Measurements from ENCODE around the gene B3GAT3. TPM values are rescaled to one million over a fixed set of nuclear protein-coding genes. Genes with fewer than 3 reads are reported as not detected.
A peak's percentile ranks its signal among the peaks of the same experiment; 100 is the strongest.

The B3GAT3 gene
- polyA plus RNA-seq, 3 donors, result 18.5 to 44.9 (median 19.0) TPM

- H3K4me3 Mint-ChIP-seq, result no peak overlapping the region
- no peaks in the 10 kb centered on the region for H3K9me3 Mint-ChIP-seq
- peaks cover 0 to 4% (median 0%) of the 10 kb centered on the region in 3 donors for H3K27me3 Mint-ChIP-seq (ENCODE audit: low read depth in 3 of 3)
- peaks cover 70% of the 10 kb centered on the region for H3K79me2 ChIP-seq (ENCODE audit: insufficient read depth, low read length)
- H3K4me2 ChIP-seq (replicated peaks; ENCODE audit: extremely low read depth, low read length, poor library complexity, severe bottlenecking), result no peak overlapping the region
- no peaks in the 10 kb centered on the region for H3K27me3 ChIP-seq (ENCODE audit: control insufficient read depth in 2 of 2, insufficient read depth in 2 of 2, low read length in 2 of 2)
- no peak overlapping the region for H3K4me3 ChIP-seq (replicated peaks in 1 of 3; ENCODE audit: low read depth in 2 of 3, low read length in 3 of 3)
- H2AFZ ChIP-seq (ENCODE audit: insufficient read depth, low read depth, low read length, poor library complexity, severe bottlenecking), result no peak overlapping the region
- H3K4me1 ChIP-seq (ENCODE audit: control insufficient read depth in 1 of 2, insufficient read depth in 2 of 2, low read length in 2 of 2), result peaks cover 27 to 39% of the 10 kb centered on the region in 2 donors
- H3K9ac ChIP-seq (ENCODE audit: insufficient read depth, low read length, poor library complexity, severe bottlenecking), result no peak overlapping the region
- 96% methylated on average over 21 of the region's 24 CpGs for WGBS (ENCODE audit: insufficient coverage)
- H3K27ac Mint-ChIP-seq, result peak overlapping the region in 2 of 7 donors; percentile 50 to 58
- peaks cover 21 to 36% of the 10 kb centered on the region in 2 donors for H3K36me3 ChIP-seq (replicated peaks in 1 of 2; ENCODE audit: control insufficient read depth in 1 of 2, insufficient read depth in 2 of 2, low read length in 2 of 2)
- DNase-seq, result no peak
- no peaks in the 10 kb centered on the region for H4K20me1 ChIP-seq (ENCODE audit: insufficient read depth, low read length)
- H3K4me1 Mint-ChIP-seq, result peaks cover 28% of the 10 kb centered on the region
- TF ChIP-seq, protein P1, sequence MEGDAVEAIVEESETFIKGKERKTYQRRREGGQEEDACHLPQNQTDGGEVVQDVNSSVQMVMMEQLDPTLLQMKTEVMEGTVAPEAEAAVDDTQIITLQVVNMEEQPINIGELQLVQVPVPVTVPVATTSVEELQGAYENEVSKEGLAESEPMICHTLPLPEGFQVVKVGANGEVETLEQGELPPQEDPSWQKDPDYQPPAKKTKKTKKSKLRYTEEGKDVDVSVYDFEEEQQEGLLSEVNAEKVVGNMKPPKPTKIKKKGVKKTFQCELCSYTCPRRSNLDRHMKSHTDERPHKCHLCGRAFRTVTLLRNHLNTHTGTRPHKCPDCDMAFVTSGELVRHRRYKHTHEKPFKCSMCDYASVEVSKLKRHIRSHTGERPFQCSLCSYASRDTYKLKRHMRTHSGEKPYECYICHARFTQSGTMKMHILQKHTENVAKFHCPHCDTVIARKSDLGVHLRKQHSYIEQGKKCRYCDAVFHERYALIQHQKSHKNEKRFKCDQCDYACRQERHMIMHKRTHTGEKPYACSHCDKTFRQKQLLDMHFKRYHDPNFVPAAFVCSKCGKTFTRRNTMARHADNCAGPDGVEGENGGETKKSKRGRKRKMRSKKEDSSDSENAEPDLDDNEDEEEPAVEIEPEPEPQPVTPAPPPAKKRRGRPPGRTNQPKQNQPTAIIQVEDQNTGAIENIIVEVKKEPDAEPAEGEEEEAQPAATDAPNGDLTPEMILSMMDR (IDR thresholded peaks at IDR 0.05), result no peak
- intact Hi-C loops (cut with micrococcal nuclease), result loop anchor here in 1 of 2 donors (5.0 kb wide), 1 partner anchor 46 kb away; the partner anchor contains the start of gene MTA2
- peaks cover 14 to 37% of the 10 kb centered on the region in 2 donors for H3K36me3 Mint-ChIP-seq
- no peaks in the 10 kb centered on the region for H3K9me3 ChIP-seq (replicated peaks in 1 of 2; ENCODE audit: control insufficient read depth in 1 of 2, insufficient read depth in 1 of 2, low read length in 2 of 2)
- H3K27ac ChIP-seq (ENCODE audit: low read depth in 1 of 2, low read length in 2 of 2), result peak overlapping the region in 1 of 2 donors; percentile 82
Observed at GRCh38 chr11:62648185-62648966, 26.6 kb upstream of the B3GAT3 start.

GRCh38 chr11:62647609-62648005 is 25.8 kb upstream of the B3GAT3 start:
- no peak overlapping the region for H2AFZ ChIP-seq (ENCODE audit: insufficient read depth, low read depth, low read length, poor library complexity, severe bottlenecking)
- Mint-ChIP-seq H3K27ac (peak overlapping the region in 3 of 7 donors; percentile 11 to 66 (median 58)), H3K4me3 (no peak overlapping the region), H3K27me3 (ENCODE audit: low read depth in 3 of 3) (peaks cover 0 to 4% (median 0%) of the 10 kb centered on the region in 3 donors), H3K4me1 (peaks cover 27% of the 10 kb centered on the region), H3K36me3 (peaks cover 17 to 38% of the 10 kb centered on the region in 2 donors), H3K9me3 (no peaks in the 10 kb centered on the region)
- no peaks in the 10 kb centered on the region for H3K9me3 ChIP-seq (replicated peaks in 1 of 2; ENCODE audit: control insufficient read depth in 1 of 2, insufficient read depth in 1 of 2, low read length in 2 of 2)
- H3K9ac ChIP-seq (ENCODE audit: insufficient read depth, low read length, poor library complexity, severe bottlenecking), result no peak overlapping the region
- no peaks in the 10 kb centered on the region for H3K27me3 ChIP-seq (ENCODE audit: control insufficient read depth in 2 of 2, insufficient read depth in 2 of 2, low read length in 2 of 2)
- no peak for DNase-seq
- 95% methylated on average over 5 of the region's 6 CpGs for WGBS (ENCODE audit: insufficient coverage)
- H3K4me2 ChIP-seq (replicated peaks; ENCODE audit: extremely low read depth, low read length, poor library complexity, severe bottlenecking), result no peak overlapping the region
- H3K27ac ChIP-seq (ENCODE audit: low read depth in 1 of 2, low read length in 2 of 2), result peak overlapping the region in 1 of 2 donors; percentile 82
- peaks cover 72% of the 10 kb centered on the region for H3K79me2 ChIP-seq (ENCODE audit: insufficient read depth, low read length)
- intact Hi-C loops (cut with micrococcal nuclease), result loop anchor here in 1 of 2 donors (5.0 kb wide), 1 partner anchor 45 kb away; the partner anchor contains the start of gene MTA2
- H3K4me3 ChIP-seq (replicated peaks in 1 of 3; ENCODE audit: low read depth in 2 of 3, low read length in 3 of 3), result no peak overlapping the region
- peaks cover 24 to 43% of the 10 kb centered on the region in 2 donors for H3K36me3 ChIP-seq (replicated peaks in 1 of 2; ENCODE audit: control insufficient read depth in 1 of 2, insufficient read depth in 2 of 2, low read length in 2 of 2)
- TF ChIP-seq, protein P1 (IDR thresholded peaks at IDR 0.05), result no peak
- no peaks in the 10 kb centered on the region for H4K20me1 ChIP-seq (ENCODE audit: insufficient read depth, low read length)
- H3K4me1 ChIP-seq (ENCODE audit: control insufficient read depth in 1 of 2, insufficient read depth in 2 of 2, low read length in 2 of 2), result peaks cover 26 to 36% of the 10 kb centered on the region in 2 donors

Measured in CD14-positive monocyte (primary cell).